Stimulated activated CD8-positive, alpha-beta memory T cell treated with anti-CD3 and anti-CD28 coated beads, Interleukin-2, amount 100 ng/mL, for 1 hour (primary cell): ENCODE measurements around the gene SLC15A3.
A peak's percentile ranks its signal among the peaks of the same experiment; 100 is the strongest.

Experiments used
- DNase-seq, 2 donors: peaks; one replicate each; pipeline ENCODE4 v3.0.0-alpha.2; 2020; ENCODE audit warnings: low read depth in 2 of 2

The SLC15A3 gene

DNA sequence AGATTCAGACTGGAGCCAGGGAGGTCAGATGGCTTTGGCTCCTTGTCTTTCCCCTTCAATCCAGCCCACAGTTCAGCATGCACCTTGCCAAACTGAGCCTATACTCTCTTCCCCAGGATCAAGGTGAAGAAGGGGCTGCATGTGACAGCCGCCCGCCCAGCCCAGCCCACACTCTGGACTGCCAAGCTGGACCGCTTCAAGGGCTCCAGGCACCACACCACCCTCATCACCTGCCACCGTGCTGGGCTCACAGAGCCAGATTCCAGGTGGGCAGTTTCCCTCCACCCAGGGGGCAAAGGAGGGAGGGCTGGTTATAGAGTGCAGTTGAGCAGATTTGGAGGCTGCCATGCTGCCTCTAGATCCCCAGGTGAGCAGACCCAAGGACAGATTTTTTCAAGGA, 21.6 kb downstream of the SLC15A3 start:
- DNase-seq = no peak

GRCh38 chr11:60929764-60930163, 22.2 kb downstream of the SLC15A3 start:
- no peak for DNase-seq

- DNase-seq = no peak
These were observed 23.4 kb downstream of the SLC15A3 start for GRCh38 chr11:60928563-60929001.

- DNase-seq = no peak
These were observed 24.4 kb downstream of the SLC15A3 start for GRCh38 chr11:60927600-60927999.

DNA sequence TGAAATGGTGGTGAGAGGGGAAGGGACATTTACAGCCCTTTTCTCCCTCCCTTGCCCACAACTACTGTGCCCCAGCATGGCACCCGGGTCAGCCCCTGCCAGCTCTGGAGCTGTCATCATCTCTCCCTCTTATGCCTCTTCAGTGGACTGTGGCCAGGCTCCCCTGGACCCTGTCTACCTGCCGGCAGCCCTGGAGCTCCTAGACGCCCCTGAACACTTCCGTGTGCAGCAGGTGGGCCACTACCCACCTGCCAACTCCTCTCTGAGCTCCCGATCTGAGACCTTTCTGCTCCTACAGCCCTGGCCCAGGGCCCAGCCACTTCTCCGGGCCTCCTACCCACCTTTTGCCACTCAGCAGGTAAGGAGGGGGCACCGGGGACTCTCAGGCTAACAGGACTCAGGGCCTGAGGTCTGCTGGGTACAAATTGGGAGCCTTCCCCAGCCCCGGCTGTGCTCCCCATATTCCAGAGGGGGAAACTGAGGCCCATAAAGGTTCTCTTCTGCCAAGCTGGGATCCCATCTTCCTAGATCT, 24.8 kb downstream of the SLC15A3 start:
- no peak for DNase-seq

DNA sequence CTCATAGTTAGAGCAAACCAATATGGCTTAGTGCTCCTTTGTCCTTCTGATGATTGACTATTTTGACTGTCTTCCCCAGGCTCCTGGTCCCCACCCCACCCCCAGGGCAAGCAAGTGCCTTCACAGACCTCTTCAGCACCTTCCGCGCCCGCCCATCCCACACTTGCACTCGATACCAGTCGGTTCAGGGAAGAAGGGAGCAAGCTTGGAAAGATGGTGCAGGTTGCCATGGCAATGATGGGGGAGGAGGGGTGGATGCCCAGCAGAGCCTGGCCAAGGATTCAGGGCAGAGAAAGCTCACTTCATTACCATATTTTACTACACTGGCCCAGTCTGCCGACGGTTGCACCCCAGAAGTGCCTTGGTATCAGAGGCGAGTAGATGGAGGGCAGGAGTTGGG, 25.5 kb downstream of the SLC15A3 start:
- no peak for DNase-seq

GRCh38 chr11:60925868-60926267, 26.1 kb downstream of the SLC15A3 start:
- no peak for DNase-seq

GRCh38 chr11:60924906-60925853, 26.8 kb downstream of the SLC15A3 start:
- no peak for DNase-seq

DNA sequence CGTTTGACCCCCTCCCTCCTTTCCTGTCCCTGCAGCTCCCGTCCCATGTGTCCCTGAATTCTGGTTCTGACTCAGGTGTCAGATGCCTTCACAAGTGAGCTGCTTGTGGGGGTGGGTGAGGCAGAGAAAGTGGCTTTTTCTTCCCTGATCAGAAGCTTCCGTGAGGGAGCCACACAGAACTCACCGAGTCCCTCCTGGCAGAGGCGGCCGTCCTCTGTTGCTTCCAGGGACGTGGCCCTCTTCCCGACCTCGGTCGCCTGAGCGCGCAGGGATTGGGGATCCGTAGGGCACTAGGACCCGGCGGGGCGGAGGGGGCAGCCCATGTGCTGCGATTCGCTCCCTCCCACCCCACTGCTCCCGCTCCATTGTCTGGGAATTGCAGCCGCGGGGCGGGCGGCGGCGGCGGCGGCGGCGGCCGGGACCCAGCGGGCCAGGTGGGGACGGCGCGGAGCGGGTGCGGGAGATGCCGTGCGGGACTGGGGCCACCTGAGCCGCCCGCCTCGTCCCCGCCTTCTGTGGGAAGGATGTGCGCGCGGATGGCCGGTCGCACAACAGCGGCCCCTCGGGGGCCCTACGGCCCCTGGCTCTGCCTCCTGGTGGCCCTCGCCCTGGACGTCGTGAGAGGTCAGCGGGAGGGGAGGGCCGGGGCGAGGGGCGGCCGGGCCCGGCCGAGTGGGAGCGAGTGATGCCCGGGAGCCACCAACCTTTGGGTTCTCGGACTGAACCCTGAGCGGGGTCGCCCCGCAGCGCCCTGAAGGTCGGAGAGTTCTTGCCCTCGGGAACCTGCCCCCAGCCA, 27.7 kb downstream of the SLC15A3 start, which contains the start of gene TMEM132A:
TSS of gene TMEM132A (plus strand) at position 351 of the 796 bp plus-strand sequence. CDS start at position 525, 174 bp downstream.
- no peak for DNase-seq

GRCh38 chr11:60923800-60924109, 28.2 kb downstream of the SLC15A3 start:
- DNase-seq = no peak

GRCh38 chr11:60923326-60923725, 28.6 kb downstream of the SLC15A3 start:
- DNase-seq = no peak

DNA sequence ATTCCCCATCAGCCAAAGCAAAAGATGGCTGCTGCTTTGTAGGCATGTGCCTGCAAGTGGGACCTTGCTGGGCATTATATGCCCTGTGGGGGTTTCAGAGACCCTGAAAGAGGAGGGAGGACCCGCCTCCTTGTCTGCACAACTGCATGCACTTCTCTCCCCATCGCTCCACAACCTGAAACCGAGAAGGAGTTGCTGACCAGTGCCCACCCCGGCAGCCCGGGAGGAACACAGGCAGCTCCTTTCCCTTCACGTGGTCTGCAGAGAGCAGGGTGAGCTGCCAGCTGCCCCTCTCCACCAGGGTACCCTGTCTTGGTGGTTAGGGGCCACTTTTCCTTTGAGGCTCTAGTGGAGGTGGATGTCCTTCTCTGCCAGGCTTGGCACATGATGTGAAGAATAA, 29.1 kb downstream of the SLC15A3 start:
- DNase-seq = no peak

GRCh38 chr11:60921777-60922335, 30.1 kb downstream of the SLC15A3 start:
- DNase-seq = no peak

GRCh38 chr11:60921259-60921658, 30.7 kb downstream of the SLC15A3 start:
- DNase-seq = no peak

DNA sequence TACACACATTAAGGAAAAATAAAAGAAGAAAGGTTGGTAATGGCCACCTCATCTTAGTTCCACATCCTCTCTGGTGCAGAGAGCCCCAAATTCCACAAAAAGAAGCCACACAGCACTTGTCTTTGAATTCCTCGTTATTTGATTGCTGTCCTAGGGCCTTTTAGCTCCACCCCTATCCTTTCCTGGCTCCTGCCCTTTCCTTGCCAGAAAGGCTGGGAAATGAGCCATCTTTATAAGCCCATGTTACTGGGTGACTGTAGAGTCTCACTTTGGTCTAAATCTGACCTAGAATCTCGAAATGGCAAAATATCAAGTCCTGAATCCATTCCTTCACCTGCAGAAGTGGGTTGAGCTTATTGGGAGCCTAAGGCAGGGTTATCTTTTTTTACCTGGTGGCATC, 32.0 kb downstream of the SLC15A3 start:
- DNase-seq = no peak

DNA sequence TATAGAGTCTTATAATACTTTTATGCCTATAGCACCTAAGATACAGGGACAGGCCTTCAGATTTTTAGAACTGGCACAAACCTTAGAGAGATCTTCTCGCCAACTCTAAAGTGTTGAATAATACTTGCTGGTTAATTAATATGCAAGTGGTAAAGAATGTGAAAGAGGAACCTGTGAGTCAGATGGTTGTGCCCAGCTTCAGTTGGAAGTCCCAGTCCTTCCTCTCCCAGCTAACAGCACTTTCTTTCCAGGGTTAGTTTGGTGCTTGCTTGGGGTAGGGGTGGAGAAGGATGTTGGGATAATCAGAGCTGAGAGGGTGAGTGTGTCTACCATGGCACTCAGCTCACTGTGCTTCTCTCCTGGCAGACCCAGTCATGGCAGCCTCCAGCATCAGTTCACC, 32.7 kb downstream of the SLC15A3 start:
- no peak for DNase-seq

GRCh38 chr11:60918939-60919265, 33.1 kb downstream of the SLC15A3 start:
- no peak for DNase-seq

GRCh38 chr11:60918251-60918938, 33.6 kb downstream of the SLC15A3 start:
- no peak for DNase-seq

DNA sequence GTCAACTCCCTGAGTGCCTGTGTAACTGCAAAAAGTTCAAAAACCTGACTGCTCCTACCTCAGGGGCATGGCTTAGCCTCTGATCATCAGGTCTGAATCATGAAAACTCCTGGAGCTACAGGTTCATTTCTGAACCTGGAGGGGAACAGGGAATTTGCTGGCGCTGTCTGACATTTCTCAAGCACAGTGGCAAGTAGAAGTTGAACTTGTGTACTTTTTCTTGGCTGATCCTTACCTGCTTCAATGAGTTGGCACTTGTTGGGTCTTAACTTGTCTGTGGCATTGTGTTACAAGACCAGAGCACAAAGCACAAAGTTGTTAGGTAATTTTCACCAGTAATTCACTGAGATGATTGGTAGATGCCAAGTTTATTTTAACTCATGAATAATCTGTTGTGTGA, 34.7 kb downstream of the SLC15A3 start:
- no peak for DNase-seq

DNA sequence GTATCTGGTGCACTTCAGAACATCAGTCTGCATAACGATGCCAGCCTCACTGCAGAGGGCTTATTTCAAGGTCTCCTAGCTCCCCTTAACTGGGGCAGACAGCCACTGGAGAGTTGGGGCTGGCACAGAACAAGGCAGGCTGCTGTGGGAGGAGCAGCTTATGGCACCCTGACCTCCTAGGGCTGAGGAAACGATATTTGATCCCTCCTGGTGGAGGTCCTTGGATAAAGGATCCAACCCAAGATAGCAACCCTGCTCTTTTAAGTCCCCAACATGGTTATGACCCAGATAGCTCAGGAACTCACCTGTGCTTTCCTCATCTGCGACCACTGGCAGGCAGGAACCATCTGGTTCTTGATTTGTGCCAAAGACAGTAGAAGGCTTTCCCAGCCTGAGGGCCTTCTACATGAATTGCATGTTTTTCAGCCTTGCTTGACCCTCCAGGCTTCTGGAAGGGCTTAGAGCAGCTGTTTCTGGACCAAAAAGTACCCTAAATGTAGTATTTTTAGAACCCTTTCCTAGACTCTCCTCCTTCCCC, 35.2 kb downstream of the SLC15A3 start:
- no peak for DNase-seq

- peak; percentile 49 to 57 for DNase-seq
These were observed 36.6 kb downstream of the SLC15A3 start for GRCh38 chr11:60915248-60915914.
